GM18909 (cell line): ENCODE data around the gene C1QTNF1.

ENCODE experiments used
- ATAC-seq: cut with Tn5 transposase; IDR thresholded peaks from one replicate; pipeline ENCODE4 v1.9.1; 2021; ENCODE audit warnings: mild to moderate bottlenecking; ENCODE audit not compliant: unreplicated experiment, poor library complexity

The C1QTNF1 gene

DNA sequence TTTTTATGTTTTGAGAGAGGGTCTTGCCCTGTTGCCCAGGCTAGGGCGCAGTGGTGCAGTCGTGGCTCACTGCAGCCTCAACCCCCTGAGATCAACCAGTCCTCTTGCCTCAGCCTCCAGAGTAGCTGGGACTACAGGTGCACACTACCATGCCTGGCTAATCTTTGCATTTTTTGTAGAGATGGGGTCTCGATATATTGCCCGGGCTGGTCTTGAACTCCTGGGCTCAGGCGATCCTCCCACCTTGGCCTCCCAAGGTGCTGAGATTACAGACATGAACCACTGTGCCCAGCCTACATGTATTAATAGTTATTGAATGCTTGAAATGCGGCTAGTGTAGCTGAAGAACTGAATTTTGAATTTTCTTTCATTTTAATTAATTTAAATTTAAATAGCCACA lies 12.2 kb downstream of the C1QTNF1 start:
- no peak for ATAC-seq

DNA sequence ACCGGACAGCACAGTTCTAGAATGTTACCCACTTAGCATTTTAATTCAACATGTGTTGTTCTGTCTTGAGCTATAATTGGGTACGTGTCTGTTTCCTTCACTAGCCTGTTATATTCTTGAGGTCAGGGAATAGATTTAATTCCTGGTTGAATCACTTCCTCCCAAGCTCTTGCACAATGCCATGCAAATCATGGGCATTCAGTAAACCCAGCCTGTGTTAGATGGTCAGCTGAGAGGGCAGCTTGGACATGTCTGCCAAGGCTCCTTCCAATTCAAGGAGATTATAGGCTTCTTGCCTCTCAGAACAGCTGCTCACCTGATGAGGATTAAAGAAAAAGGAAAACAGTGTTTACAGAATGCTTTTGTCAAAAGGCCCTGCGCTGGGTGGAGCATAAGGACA lies 12.6 kb downstream of the C1QTNF1 start:
- no peak for ATAC-seq

- no peak for ATAC-seq
Observed at GRCh38 chr17:79038545-79039135, 14.7 kb downstream of the C1QTNF1 start.

DNA sequence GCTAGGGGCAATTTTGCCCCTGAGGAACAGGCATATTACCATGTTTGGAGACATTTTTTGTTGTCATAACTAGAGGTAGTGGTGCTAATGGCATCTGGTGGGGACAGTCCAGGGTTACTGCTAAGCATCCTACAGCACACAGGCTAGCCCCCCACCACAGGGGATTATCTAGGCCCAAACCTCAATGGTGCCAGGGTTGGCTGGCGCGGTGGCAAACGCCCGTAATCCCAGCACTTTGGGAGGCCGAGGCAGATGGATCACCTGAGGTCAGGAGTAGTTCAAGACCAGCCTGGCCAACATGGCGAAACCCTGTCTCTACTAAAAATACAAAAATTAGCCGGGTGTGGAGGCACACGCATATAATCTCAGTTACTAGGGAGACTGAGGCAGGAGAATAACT lies 15.2 kb downstream of the C1QTNF1 start:
- ATAC-seq: no peak

DNA sequence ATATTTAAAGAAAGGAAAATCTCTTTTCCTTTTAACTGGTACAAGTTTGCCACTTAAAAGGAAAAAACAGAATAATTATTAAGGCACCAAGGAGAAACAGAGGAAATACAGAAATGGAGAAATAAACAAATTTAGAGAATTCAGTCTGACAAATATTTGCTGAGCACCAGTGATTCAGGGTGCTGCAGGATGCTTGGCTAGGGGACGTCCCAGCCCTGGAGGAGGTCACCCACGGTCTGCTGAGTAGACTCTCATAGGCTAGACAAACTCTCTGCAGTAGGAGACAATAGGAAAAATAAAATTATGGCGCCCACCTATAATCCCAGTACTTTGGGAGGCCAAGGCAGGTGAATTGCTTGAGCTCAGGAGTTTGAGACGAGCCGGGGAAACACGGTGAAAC lies 15.9 kb downstream of the C1QTNF1 start:
- no peak for ATAC-seq

DNA sequence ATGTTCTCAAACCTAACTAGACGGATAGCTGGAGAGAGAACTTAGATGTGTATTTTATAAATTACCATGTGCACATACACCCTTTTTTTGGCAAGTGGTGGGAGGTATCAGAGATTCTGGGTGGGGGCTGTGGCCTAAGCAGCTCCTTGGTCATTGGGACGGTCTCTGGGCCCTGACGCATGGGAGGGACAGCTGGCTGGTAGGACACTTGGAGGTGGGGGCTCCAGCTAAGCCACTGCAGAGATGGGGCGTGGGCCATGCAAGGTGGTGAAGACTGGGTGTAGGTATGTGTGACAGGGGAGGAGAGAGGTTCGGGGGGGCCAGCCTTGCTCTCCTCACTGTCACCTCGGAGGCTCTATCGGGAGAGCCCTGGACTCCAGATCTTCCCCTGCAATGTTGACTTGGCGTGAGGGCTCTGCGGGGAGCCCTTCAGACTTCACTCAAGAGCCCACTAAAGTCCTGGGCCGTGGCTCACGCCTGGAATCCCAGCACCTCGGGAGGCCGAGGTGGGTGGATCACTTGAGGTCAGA lies 17.1 kb downstream of the C1QTNF1 start:
- ATAC-seq: no peak

DNA sequence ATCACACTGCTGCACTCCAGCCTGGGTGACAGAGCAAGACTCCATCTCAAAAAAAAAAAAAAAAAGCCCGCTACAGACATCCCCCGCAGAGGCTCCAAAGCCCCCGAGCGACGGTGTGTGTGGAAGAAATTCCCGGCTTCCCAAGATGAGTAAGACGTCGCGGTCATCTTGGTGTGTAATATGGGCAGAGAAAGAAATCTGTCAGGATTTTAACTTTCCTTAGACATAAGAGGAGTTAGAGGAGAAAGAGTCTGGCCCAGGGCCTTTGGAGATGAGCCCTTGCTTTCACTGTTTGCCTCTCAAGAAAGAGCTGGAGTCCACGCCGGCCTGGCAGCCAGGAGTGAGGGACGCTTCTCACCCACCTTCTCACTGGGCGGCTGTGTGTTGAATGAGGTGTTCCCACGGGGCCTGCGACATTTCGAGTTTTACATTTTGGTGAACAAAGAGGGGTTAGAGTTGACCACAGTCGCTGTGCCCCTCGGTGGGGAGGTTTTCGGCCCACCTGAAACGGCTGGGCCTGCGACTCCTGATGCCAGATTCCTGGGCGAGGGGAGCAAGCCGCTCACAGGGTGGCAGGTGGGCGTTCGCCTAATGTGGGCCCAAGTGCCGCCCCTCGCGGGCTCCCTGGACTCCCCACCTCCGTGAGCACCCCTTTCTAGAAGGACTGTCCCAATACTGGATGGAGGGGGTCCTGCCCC lies 17.9 kb downstream of the C1QTNF1 start:
- ATAC-seq: no peak

DNA sequence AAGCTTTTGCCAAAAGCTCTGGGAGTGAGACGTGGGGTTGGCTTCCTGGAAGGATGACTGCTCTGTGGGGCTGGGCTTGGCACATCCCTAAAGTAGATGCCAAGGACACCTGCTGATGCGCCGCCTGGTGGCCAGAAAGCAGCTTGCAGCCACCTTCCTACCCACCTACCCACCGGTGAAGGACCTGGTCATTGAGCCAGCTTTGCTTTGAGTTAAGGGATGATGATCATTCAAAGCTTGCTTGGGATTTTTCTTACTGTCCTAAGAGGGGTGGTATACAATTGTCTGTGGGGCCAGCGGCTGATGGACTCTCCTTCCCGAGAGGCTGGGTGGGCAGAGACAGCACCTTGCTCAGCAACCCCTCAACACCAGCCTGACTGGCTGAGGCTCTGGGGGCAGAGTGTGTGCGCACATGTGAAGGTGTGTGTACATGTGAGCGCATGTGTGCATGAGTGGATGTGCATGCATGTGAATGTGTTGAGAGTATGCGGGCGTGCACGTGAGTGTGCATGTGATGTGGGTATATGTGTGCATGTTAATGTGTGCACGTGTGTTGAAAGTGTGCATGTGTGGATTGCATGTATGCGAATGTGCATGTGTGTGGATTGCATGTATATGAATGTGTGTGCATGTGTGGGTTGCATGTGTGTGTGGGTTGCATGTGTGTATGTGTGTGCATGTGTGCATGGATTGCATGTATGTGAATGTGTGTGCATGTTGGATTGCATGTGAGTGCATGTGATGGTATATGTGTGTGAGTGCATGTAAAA lies 18.6 kb downstream of the C1QTNF1 start:
- no peak for ATAC-seq

- no peak for ATAC-seq
Observed at GRCh38 chr17:79043191-79043930, 19.4 kb downstream of the C1QTNF1 start.

- ATAC-seq: no peak
Observed at GRCh38 chr17:79043931-79044320, 20.0 kb downstream of the C1QTNF1 start.

DNA sequence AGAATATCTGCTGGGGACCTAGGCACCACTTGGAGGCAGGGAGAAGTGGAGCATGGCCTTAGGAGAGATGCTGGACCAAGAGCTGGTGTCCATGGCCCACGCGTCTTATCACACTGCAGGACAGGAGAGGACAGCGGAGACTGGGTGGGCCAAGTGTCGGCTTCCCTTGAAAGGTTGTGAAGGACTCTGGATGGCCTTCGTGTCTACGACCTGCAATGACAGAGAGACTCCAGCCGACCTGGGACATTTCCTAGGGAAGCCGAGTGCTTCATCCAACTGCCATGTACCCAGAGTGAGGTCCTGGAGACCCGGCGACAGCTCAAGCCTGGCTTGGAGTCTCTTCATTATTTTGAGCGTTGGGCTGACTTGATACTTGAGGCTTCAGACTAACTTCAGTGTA lies 20.5 kb downstream of the C1QTNF1 start:
- ATAC-seq: no peak

GRCh38 chr17:79045001-79045729 lies 21.2 kb downstream of the C1QTNF1 start:
- no peak for ATAC-seq

DNA sequence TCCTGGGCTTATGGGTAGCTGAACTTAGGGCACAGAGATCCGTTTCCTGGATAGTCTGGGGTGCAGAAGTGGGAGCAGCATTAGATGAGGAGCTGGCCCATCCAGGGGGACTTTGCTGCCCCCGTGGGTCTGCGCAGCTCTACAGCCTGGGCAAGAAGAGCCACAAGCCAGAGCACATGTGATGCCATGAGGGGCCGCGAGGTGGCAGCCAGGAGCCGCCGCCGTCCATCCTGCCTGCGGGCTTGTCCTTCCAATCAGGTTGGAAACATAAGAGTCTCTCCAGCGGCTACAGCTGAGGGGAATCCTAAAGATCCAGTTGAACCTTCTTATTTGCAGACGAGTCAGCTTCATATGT lies 21.9 kb downstream of the C1QTNF1 start:
- ATAC-seq: no peak

DNA sequence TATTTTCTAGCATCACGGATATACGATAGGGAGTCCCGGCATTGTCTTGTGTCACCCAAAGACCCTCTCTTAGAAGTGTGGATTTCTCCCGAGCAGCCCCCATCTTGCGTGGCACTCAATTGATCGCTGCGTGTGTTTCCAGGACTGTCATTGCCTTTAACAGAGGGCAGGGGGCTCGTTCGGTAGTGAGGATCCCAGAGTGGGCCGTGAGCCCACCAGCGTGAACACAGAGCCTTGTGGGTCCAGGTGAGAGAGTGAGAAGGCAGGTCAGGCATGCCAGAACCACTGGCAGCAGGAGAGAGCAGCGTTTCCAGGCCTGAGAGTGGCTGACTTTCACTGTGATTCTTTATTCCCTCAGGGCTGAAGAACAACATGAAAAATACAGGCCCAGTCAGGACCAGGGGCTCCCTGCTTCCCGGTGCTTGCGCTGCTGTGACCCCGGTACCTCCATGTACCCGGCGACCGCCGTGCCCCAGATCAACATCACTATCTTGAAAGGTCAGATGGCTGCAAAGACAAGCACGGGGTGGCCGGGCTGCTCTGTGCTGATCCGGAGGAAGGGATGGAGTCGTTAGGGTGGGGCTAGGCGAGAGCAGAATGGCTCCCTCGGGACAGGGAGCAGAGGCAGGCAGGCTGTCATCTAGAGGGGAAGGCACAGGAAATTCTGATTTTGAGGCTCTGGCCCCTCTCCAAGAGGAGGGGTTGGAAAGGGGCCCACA lies 22.4 kb downstream of the C1QTNF1 start:
- ATAC-seq: no peak

DNA sequence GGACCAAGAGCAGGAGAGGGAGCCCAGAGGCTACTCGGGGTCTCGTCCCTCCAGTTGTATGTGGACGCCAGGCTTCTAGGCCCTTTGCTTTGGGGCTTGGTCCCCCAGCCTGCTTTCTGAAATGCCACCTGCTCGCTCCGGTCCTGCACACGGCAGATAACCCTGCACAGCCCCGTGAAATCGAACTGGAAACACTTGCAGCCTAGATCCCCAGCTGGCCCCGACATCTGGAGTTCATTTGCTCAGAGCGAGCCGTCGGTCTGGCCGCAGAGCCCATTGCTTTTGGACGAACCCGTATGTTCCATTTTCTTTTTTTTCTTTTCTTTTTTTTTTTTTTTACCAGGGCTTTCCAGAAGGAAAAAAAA lies 22.9 kb downstream of the C1QTNF1 start:
- no peak for ATAC-seq

GRCh38 chr17:79047291-79047920 lies 23.4 kb downstream of the C1QTNF1 start:
- no peak for ATAC-seq

GRCh38 chr17:79047923-79048825 lies 24.2 kb downstream of the C1QTNF1 start:
- ATAC-seq: no peak
